Measurements from ENCODE around the gene YIF1B.

The YIF1B gene

GRCh38 chr19:38307076-38307475, 8.7 kb downstream of the YIF1B start:
- H3K9me3 ChIP-seq (ENCODE audit: low read length), result no peaks in the 10 kb centered on the region
- H3K27me3 ChIP-seq (ENCODE audit: insufficient read depth, low read length), result no peaks in the 10 kb centered on the region
- H3K4me1 ChIP-seq (ENCODE audit: insufficient read depth, low read length), result no peaks in the 10 kb centered on the region
- H2AFZ ChIP-seq (ENCODE audit: low read depth, low read length), result no peak overlapping the region
- peaks cover 8% of the 10 kb centered on the region for H3K36me3 ChIP-seq (ENCODE audit: insufficient read depth, low read length)
- H3K4me3 ChIP-seq (ENCODE audit: low read length), result no peak overlapping the region

- H3K27me3 ChIP-seq (ENCODE audit: insufficient read depth, low read length), result no peaks in the 10 kb centered on the region
- no peak overlapping the region for H2AFZ ChIP-seq (ENCODE audit: low read depth, low read length)
- H3K4me3 ChIP-seq (ENCODE audit: low read length), result no peak overlapping the region
- no peaks in the 10 kb centered on the region for H3K9me3 ChIP-seq (ENCODE audit: low read length)
- H3K36me3 ChIP-seq (ENCODE audit: insufficient read depth, low read length), result peaks cover 8% of the 10 kb centered on the region
- no peaks in the 10 kb centered on the region for H3K4me1 ChIP-seq (ENCODE audit: insufficient read depth, low read length)
Measured at GRCh38 chr19:38306236-38306635, 9.5 kb downstream of the YIF1B start.

GRCh38 chr19:38304866-38305429, 10.8 kb downstream of the YIF1B start:
- no peak overlapping the region for H3K4me3 ChIP-seq (ENCODE audit: low read length)
- H3K27me3 ChIP-seq (ENCODE audit: insufficient read depth, low read length), result no peaks in the 10 kb centered on the region
- no peaks in the 10 kb centered on the region for H3K9me3 ChIP-seq (ENCODE audit: low read length)
- peaks cover 8% of the 10 kb centered on the region for H3K36me3 ChIP-seq (ENCODE audit: insufficient read depth, low read length)
- no peak overlapping the region for H2AFZ ChIP-seq (ENCODE audit: low read depth, low read length)
- H3K4me1 ChIP-seq (ENCODE audit: insufficient read depth, low read length), result peaks cover 7% of the 10 kb centered on the region

- no peaks in the 10 kb centered on the region for H3K27me3 ChIP-seq (ENCODE audit: insufficient read depth, low read length)
- no peak overlapping the region for H2AFZ ChIP-seq (ENCODE audit: low read depth, low read length)
- peaks cover 7% of the 10 kb centered on the region for H3K4me1 ChIP-seq (ENCODE audit: insufficient read depth, low read length)
- H3K36me3 ChIP-seq (ENCODE audit: insufficient read depth, low read length), result peaks cover 8% of the 10 kb centered on the region
- H3K9me3 ChIP-seq (ENCODE audit: low read length), result no peaks in the 10 kb centered on the region
- no peak overlapping the region for H3K4me3 ChIP-seq (ENCODE audit: low read length)
Measured at GRCh38 chr19:38304352-38304865, 11.3 kb downstream of the YIF1B start.

GRCh38 chr19:38303517-38304351, 12.0 kb downstream of the YIF1B start, which contains the start of gene C19orf33:
TSS of gene C19orf33 (plus strand) at chr19:38304251. CDS start at chr19:38304262, 11 bp downstream.
- no peaks in the 10 kb centered on the region for H3K27me3 ChIP-seq (ENCODE audit: insufficient read depth, low read length)
- no peak within 1 kb of the TSS for H3K4me3 ChIP-seq (ENCODE audit: low read length)
- no peaks in the 10 kb centered on the region for H3K9me3 ChIP-seq (ENCODE audit: low read length)
- no peak within 1 kb of the TSS for H2AFZ ChIP-seq (ENCODE audit: low read depth, low read length)
- H3K36me3 ChIP-seq (ENCODE audit: insufficient read depth, low read length), result peaks cover 8% of the 10 kb centered on the region
- peaks cover 7% of the 10 kb centered on the region for H3K4me1 ChIP-seq (ENCODE audit: insufficient read depth, low read length)

GRCh38 chr19:38298821-38299680, 16.7 kb downstream of the YIF1B start:
- H3K27me3 ChIP-seq (ENCODE audit: insufficient read depth, low read length), result no peaks in the 10 kb centered on the region
- no peak overlapping the region for H3K4me3 ChIP-seq (ENCODE audit: low read length)
- H3K4me1 ChIP-seq (ENCODE audit: insufficient read depth, low read length), result peaks cover 7% of the 10 kb centered on the region
- H3K36me3 ChIP-seq (ENCODE audit: insufficient read depth, low read length), result no peaks in the 10 kb centered on the region
- no peaks in the 10 kb centered on the region for H3K9me3 ChIP-seq (ENCODE audit: low read length)
- H2AFZ ChIP-seq (ENCODE audit: low read depth, low read length), result no peak overlapping the region

GRCh38 chr19:38294090-38294489, 21.7 kb downstream of the YIF1B start:
- Histone ChIP-seq H3K27me3 (ENCODE audit: insufficient read depth, low read length) (no peaks in the 10 kb centered on the region), H3K4me3 (ENCODE audit: low read length) (no peak overlapping the region), H2AFZ (ENCODE audit: low read depth, low read length) (no peak overlapping the region), H3K36me3 (ENCODE audit: insufficient read depth, low read length) (no peaks in the 10 kb centered on the region), H3K4me1 (ENCODE audit: insufficient read depth, low read length) (peaks cover 8% of the 10 kb centered on the region), H3K9me3 (ENCODE audit: low read length) (no peaks in the 10 kb centered on the region)

GRCh38 chr19:38293281-38293680, 22.5 kb downstream of the YIF1B start:
- no peaks in the 10 kb centered on the region for H3K36me3 ChIP-seq (ENCODE audit: insufficient read depth, low read length)
- no peak overlapping the region for H3K4me3 ChIP-seq (ENCODE audit: low read length)
- no peaks in the 10 kb centered on the region for H3K27me3 ChIP-seq (ENCODE audit: insufficient read depth, low read length)
- no peaks in the 10 kb centered on the region for H3K9me3 ChIP-seq (ENCODE audit: low read length)
- peaks cover 15% of the 10 kb centered on the region for H3K4me1 ChIP-seq (ENCODE audit: insufficient read depth, low read length)
- no peak overlapping the region for H2AFZ ChIP-seq (ENCODE audit: low read depth, low read length)

- Histone ChIP-seq H3K4me1 (ENCODE audit: insufficient read depth, low read length) (peaks cover 27% of the 10 kb centered on the region), H3K4me3 (ENCODE audit: low read length) (no peak overlapping the region), H2AFZ (ENCODE audit: low read depth, low read length) (no peak overlapping the region), H3K27me3 (ENCODE audit: insufficient read depth, low read length) (no peaks in the 10 kb centered on the region), H3K36me3 (ENCODE audit: insufficient read depth, low read length) (no peaks in the 10 kb centered on the region), H3K9me3 (ENCODE audit: low read length) (no peaks in the 10 kb centered on the region)
Measured at GRCh38 chr19:38291855-38292254, 23.9 kb downstream of the YIF1B start.

GRCh38 chr19:38290631-38291147, 25.1 kb downstream of the YIF1B start:
- Histone ChIP-seq H3K4me1 (ENCODE audit: insufficient read depth, low read length) (peaks cover 27% of the 10 kb centered on the region), H3K4me3 (ENCODE audit: low read length) (no peak overlapping the region), H3K9me3 (ENCODE audit: low read length) (no peaks in the 10 kb centered on the region), H2AFZ (ENCODE audit: low read depth, low read length) (no peak overlapping the region), H3K27me3 (ENCODE audit: insufficient read depth, low read length) (no peaks in the 10 kb centered on the region), H3K36me3 (ENCODE audit: insufficient read depth, low read length) (no peaks in the 10 kb centered on the region)

- Histone ChIP-seq H3K9me3 (ENCODE audit: low read length) (no peaks in the 10 kb centered on the region), H3K27me3 (ENCODE audit: insufficient read depth, low read length) (no peaks in the 10 kb centered on the region), H3K4me1 (ENCODE audit: insufficient read depth, low read length) (peaks cover 27% of the 10 kb centered on the region), H2AFZ (ENCODE audit: low read depth, low read length) (no peak overlapping the region), H3K4me3 (ENCODE audit: low read length) (no peak overlapping the region), H3K36me3 (ENCODE audit: insufficient read depth, low read length) (no peaks in the 10 kb centered on the region)
Measured at GRCh38 chr19:38289955-38290354, 25.8 kb downstream of the YIF1B start.

- Histone ChIP-seq H2AFZ (ENCODE audit: low read depth, low read length) (peak overlapping the region; percentile 7), H3K9me3 (ENCODE audit: low read length) (no peaks in the 10 kb centered on the region), H3K4me3 (ENCODE audit: low read length) (no peak overlapping the region), H3K36me3 (ENCODE audit: insufficient read depth, low read length) (no peaks in the 10 kb centered on the region), H3K4me1 (ENCODE audit: insufficient read depth, low read length) (peaks cover 27% of the 10 kb centered on the region), H3K27me3 (ENCODE audit: insufficient read depth, low read length) (no peaks in the 10 kb centered on the region)
Measured at GRCh38 chr19:38288123-38288855, 27.5 kb downstream of the YIF1B start.
